Measurements from ENCODE around the gene NUDT16L1. TPM values are rescaled to one million over a fixed set of nuclear protein-coding genes. Genes with fewer than 3 reads are reported as not detected.
A peak's percentile ranks its signal among the peaks of the same experiment; 100 is the strongest.

Gene NUDT16L1
- total and polyA plus RNA-seq, 9 of the 15 experiments (the other 6 are each of a cell fraction or from before 2014, with no cell fraction given), result 1.4 to 37.6 (median 13.7) TPM

- peak overlapping the region in 1 of 2 experiments; percentile 52; a peak in 1 of 4 replicates for H3K9ac ChIP-seq (ENCODE audit: insufficient read depth in 1 of 2, low read depth in 2 of 2, low read length in 2 of 2)
- in situ Hi-C loops (cut with MboI), result no loop called here
- no peaks in the 10 kb centered on the region for H3K9me3 ChIP-seq (replicated peaks; ENCODE audit: control insufficient read depth, insufficient read depth, low read depth, low read length)
- H4K20me1 ChIP-seq (replicated peaks; ENCODE audit: control insufficient read depth, insufficient read depth, low read length), result no peaks in the 10 kb centered on the region
- no TSS peak for BruUV-seq (replicated peaks)
- no peak overlapping the region for H3K4me3 ChIP-seq
- DNase-seq (ENCODE audit: extremely low read depth in 1 of 4, low spot score in 3 of 4), result no peak
- no peak for ATAC-seq
- FAIRE-seq, result no peak
- ChIA-PET POLR2A (interaction anchor here (0.6 to 0.7 kb wide), 2 partner anchors 63 to 727 kb away, joined by 3 read pairs; partner anchors contain the start of gene UBALD1), CTCF (ENCODE audit: low intra/inter-chr PET ratio) (no interaction called here)
- peaks cover 34% of the 10 kb centered on the region; the same call in 1 of the 3 replicates for H3K36me3 ChIP-seq (ENCODE audit: control insufficient read depth, insufficient read depth, low read length)
- 91% methylated on average over 12 of the region's 17 CpGs for WGBS (ENCODE audit: insufficient coverage, low coverage, missing lambda C conversion rate)
- no peak overlapping the region for H2AFZ ChIP-seq (ENCODE audit: low read depth, low read length)
- H3K27ac ChIP-seq (ENCODE audit: extremely low read depth, low read depth, low read length), result no peak overlapping the region
- no peaks in the 10 kb centered on the region for H3K27me3 ChIP-seq (ENCODE audit: control insufficient read depth in 2 of 2, insufficient read depth in 2 of 2, low read length in 2 of 2)
- no peaks in the 10 kb centered on the region for H3K79me2 ChIP-seq (ENCODE audit: control insufficient read depth, insufficient read depth, low read length)
- no peak for TF ChIP-seq ZFP30 (CRISPR knock-in tag; IDR thresholded peaks at IDR 0.05; ENCODE audit: borderline replicate concordance)
- TF ChIP-seq HEY1 (CRISPR knock-in tag; IDR thresholded peaks at IDR 0.05; ENCODE audit: borderline replicate concordance), result no peak
- TF ChIP-seq ZNF436 (CRISPR knock-in tag; IDR thresholded peaks at IDR 0.05), result no peak
- peak; percentile 26 for TF ChIP-seq RBM22 (IDR thresholded peaks at IDR 0.05; ENCODE audit: low read depth, low read length, poor library complexity, severe bottlenecking)
- H3K9me1 ChIP-seq (ENCODE audit: control insufficient read depth, insufficient read depth, low read length), result no peaks in the 10 kb centered on the region
- no peak overlapping the region for H3K4me2 ChIP-seq (ENCODE audit: insufficient read depth, low read length)
- intact Hi-C loops (cut with micrococcal nuclease), result no loop called here
- peaks cover 0 to 61% of the 10 kb centered on the region in 2 experiments; a peak in 2 of 5 replicates for H3K4me1 ChIP-seq (replicated peaks in 1 of 2; ENCODE audit: control insufficient read depth in 2 of 2, insufficient read depth in 2 of 2, low read length in 2 of 2)
Observed at GRCh38 chr16:4677390-4677789, 16.0 kb upstream of the NUDT16L1 start.

- Histone ChIP-seq H3K4me1 (replicated peaks in 1 of 2; ENCODE audit: control insufficient read depth in 2 of 2, insufficient read depth in 2 of 2, low read length in 2 of 2) (peaks cover 0 to 67% of the 10 kb centered on the region in 2 experiments; a peak in 2 of 5 replicates), H3K9me1 (ENCODE audit: control insufficient read depth, insufficient read depth, low read length) (no peaks in the 10 kb centered on the region), H3K9me3 (replicated peaks; ENCODE audit: control insufficient read depth, insufficient read depth, low read depth, low read length) (no peaks in the 10 kb centered on the region), H3K27ac (ENCODE audit: extremely low read depth, low read depth, low read length) (no peak overlapping the region), H3K36me3 (ENCODE audit: control insufficient read depth, insufficient read depth, low read length) (peaks cover 37% of the 10 kb centered on the region; the same call in 1 of the 3 replicates), H2AFZ (ENCODE audit: low read depth, low read length) (no peak overlapping the region), H3K4me3 (no peak overlapping the region), H3K4me2 (ENCODE audit: insufficient read depth, low read length) (no peak overlapping the region), H3K9ac (ENCODE audit: insufficient read depth in 1 of 2, low read depth in 2 of 2, low read length in 2 of 2) (peak overlapping the region in 1 of 2 experiments; percentile 52; a peak in 1 of 4 replicates), H4K20me1 (replicated peaks; ENCODE audit: control insufficient read depth, insufficient read depth, low read length) (no peaks in the 10 kb centered on the region), H3K79me2 (ENCODE audit: control insufficient read depth, insufficient read depth, low read length) (no peaks in the 10 kb centered on the region), H3K27me3 (ENCODE audit: control insufficient read depth in 2 of 2, insufficient read depth in 2 of 2, low read length in 2 of 2) (no peaks in the 10 kb centered on the region)
- ATAC-seq (no peak), DNase-seq (ENCODE audit: extremely low read depth in 1 of 4, low spot score in 3 of 4) (no peak), FAIRE-seq (no peak)
- BruUV-seq (replicated peaks), result no TSS peak
- ChIA-PET POLR2A (interaction anchor here (0.6 kb wide), 1 partner anchor 63 kb away, joined by 3 read pairs; the partner anchor contains the start of gene UBALD1), CTCF (ENCODE audit: low intra/inter-chr PET ratio) (no interaction called here)
- in situ Hi-C loops (cut with MboI) (no loop called here), intact Hi-C loops (cut with micrococcal nuclease) (no loop called here)
- 85% methylated on average over 9 of the region's 9 CpGs for WGBS (ENCODE audit: insufficient coverage, low coverage, missing lambda C conversion rate)
- no peak for TF ChIP-seq ZNF318 (IDR thresholded peaks at IDR 0.05; ENCODE audit: borderline replicate concordance in 1 of 2, low read depth in 1 of 2)
Observed at GRCh38 chr16:4677994-4678393, 15.4 kb upstream of the NUDT16L1 start.
